ENCODE measurements around the gene RPL18A. TPM values are rescaled to one million over a fixed set of nuclear protein-coding genes. Genes with fewer than 3 reads are reported as not detected.

The RPL18A gene
- total RNA-seq, 1 donor from 2014 or later: 2,842 TPM

GRCh38 chr19:17832443-17833208 is 27.1 kb upstream of the RPL18A start:
- Mint-ChIP-seq H3K36me3 (ENCODE audit: low read depth) (peaks cover 87% of the 10 kb centered on the region), H3K27ac (no peak overlapping the region), H3K9me3 (no peaks in the 10 kb centered on the region), H3K4me3 (ENCODE audit: low read depth) (no peak overlapping the region), H3K27me3 (ENCODE audit: low read depth) (no peaks in the 10 kb centered on the region), H3K4me1 (ENCODE audit: low read depth) (peaks cover 8% of the 10 kb centered on the region)
- DNase-seq (ENCODE audit: low spot score): no peak
- intact Hi-C loops (cut with micrococcal nuclease): no loop called here

GRCh38 chr19:17834350-17835181 is 25.1 kb upstream of the RPL18A start:
- intact Hi-C loops (cut with micrococcal nuclease): no loop called here
- DNase-seq (ENCODE audit: low spot score): no peak
- Mint-ChIP-seq H3K9me3 (no peaks in the 10 kb centered on the region), H3K27me3 (ENCODE audit: low read depth) (no peaks in the 10 kb centered on the region), H3K27ac (no peak overlapping the region), H3K4me1 (ENCODE audit: low read depth) (peaks cover 9% of the 10 kb centered on the region), H3K4me3 (ENCODE audit: low read depth) (no peak overlapping the region), H3K36me3 (ENCODE audit: low read depth) (peaks cover 90% of the 10 kb centered on the region)

GRCh38 chr19:17835182-17836006 is 24.3 kb upstream of the RPL18A start:
- H3K36me3 Mint-ChIP-seq (ENCODE audit: low read depth): peaks cover 88% of the 10 kb centered on the region
- H3K9me3 Mint-ChIP-seq: no peaks in the 10 kb centered on the region
- intact Hi-C loops (cut with micrococcal nuclease): no loop called here
- no peak for DNase-seq (ENCODE audit: low spot score)
- H3K4me3 Mint-ChIP-seq (ENCODE audit: low read depth): no peak overlapping the region
- H3K27ac Mint-ChIP-seq: peak overlapping the region; percentile 1
- no peaks in the 10 kb centered on the region for H3K27me3 Mint-ChIP-seq (ENCODE audit: low read depth)
- H3K4me1 Mint-ChIP-seq (ENCODE audit: low read depth): peaks cover 9% of the 10 kb centered on the region

GRCh38 chr19:17836530-17836929 is 23.2 kb upstream of the RPL18A start:
- Mint-ChIP-seq H3K36me3 (ENCODE audit: low read depth) (peaks cover 88% of the 10 kb centered on the region), H3K9me3 (no peaks in the 10 kb centered on the region), H3K27ac (no peak overlapping the region), H3K4me1 (ENCODE audit: low read depth) (peaks cover 9% of the 10 kb centered on the region), H3K27me3 (ENCODE audit: low read depth) (no peaks in the 10 kb centered on the region), H3K4me3 (ENCODE audit: low read depth) (no peak overlapping the region)
- no peak for DNase-seq (ENCODE audit: low spot score)
- intact Hi-C loops (cut with micrococcal nuclease): no loop called here

GRCh38 chr19:17837972-17838371 is 21.7 kb upstream of the RPL18A start:
- Mint-ChIP-seq H3K4me1 (ENCODE audit: low read depth) (peaks cover 9% of the 10 kb centered on the region), H3K4me3 (ENCODE audit: low read depth) (no peak overlapping the region), H3K27ac (peak overlapping the region; percentile 60), H3K27me3 (ENCODE audit: low read depth) (no peaks in the 10 kb centered on the region), H3K9me3 (no peaks in the 10 kb centered on the region), H3K36me3 (ENCODE audit: low read depth) (peaks cover 84% of the 10 kb centered on the region)
- intact Hi-C loops (cut with micrococcal nuclease): no loop called here
- DNase-seq (ENCODE audit: low spot score): no peak

- intact Hi-C loops (cut with micrococcal nuclease): no loop called here
- no peak for DNase-seq (ENCODE audit: low spot score)
- Mint-ChIP-seq H3K27me3 (ENCODE audit: low read depth) (no peaks in the 10 kb centered on the region), H3K27ac (no peak overlapping the region), H3K4me3 (ENCODE audit: low read depth) (no peak overlapping the region), H3K9me3 (no peaks in the 10 kb centered on the region), H3K4me1 (ENCODE audit: low read depth) (peaks cover 17% of the 10 kb centered on the region), H3K36me3 (ENCODE audit: low read depth) (peaks cover 87% of the 10 kb centered on the region)
These were observed 19.7 kb upstream of the RPL18A start for GRCh38 chr19:17840019-17840418.

GRCh38 chr19:17841371-17841809 is 18.3 kb upstream of the RPL18A start:
- Mint-ChIP-seq H3K4me3 (ENCODE audit: low read depth) (no peak overlapping the region), H3K9me3 (no peaks in the 10 kb centered on the region), H3K4me1 (ENCODE audit: low read depth) (peaks cover 16% of the 10 kb centered on the region), H3K27ac (no peak overlapping the region), H3K36me3 (ENCODE audit: low read depth) (peaks cover 86% of the 10 kb centered on the region), H3K27me3 (ENCODE audit: low read depth) (no peaks in the 10 kb centered on the region)
- intact Hi-C loops (cut with micrococcal nuclease): no loop called here
- DNase-seq (ENCODE audit: low spot score): no peak

- intact Hi-C loops (cut with micrococcal nuclease): no loop called here
- peak; percentile 34 for DNase-seq (ENCODE audit: low spot score)
- H3K36me3 Mint-ChIP-seq (ENCODE audit: low read depth): peaks cover 81% of the 10 kb centered on the region
- no peaks in the 10 kb centered on the region for H3K27me3 Mint-ChIP-seq (ENCODE audit: low read depth)
- H3K27ac Mint-ChIP-seq: no peak overlapping the region
- H3K4me1 Mint-ChIP-seq (ENCODE audit: low read depth): peaks cover 17% of the 10 kb centered on the region
- no peak overlapping the region for H3K4me3 Mint-ChIP-seq (ENCODE audit: low read depth)
- H3K9me3 Mint-ChIP-seq: no peaks in the 10 kb centered on the region
These were observed 17.7 kb upstream of the RPL18A start for GRCh38 chr19:17841810-17842662.

- H3K36me3 Mint-ChIP-seq (ENCODE audit: low read depth): peaks cover 80% of the 10 kb centered on the region
- H3K9me3 Mint-ChIP-seq: no peaks in the 10 kb centered on the region
- H3K4me1 Mint-ChIP-seq (ENCODE audit: low read depth): peaks cover 17% of the 10 kb centered on the region
- no peak for DNase-seq (ENCODE audit: low spot score)
- no peak overlapping the region for H3K4me3 Mint-ChIP-seq (ENCODE audit: low read depth)
- H3K27ac Mint-ChIP-seq: no peak overlapping the region
- H3K27me3 Mint-ChIP-seq (ENCODE audit: low read depth): no peaks in the 10 kb centered on the region
- intact Hi-C loops (cut with micrococcal nuclease): no loop called here
These were observed 16.9 kb upstream of the RPL18A start for GRCh38 chr19:17842663-17843291.

- Mint-ChIP-seq H3K36me3 (ENCODE audit: low read depth) (peaks cover 76% of the 10 kb centered on the region), H3K27ac (no peak overlapping the region), H3K4me3 (ENCODE audit: low read depth) (peak overlapping the region; percentile 5), H3K4me1 (ENCODE audit: low read depth) (peaks cover 19% of the 10 kb centered on the region), H3K9me3 (no peaks in the 10 kb centered on the region), H3K27me3 (ENCODE audit: low read depth) (no peaks in the 10 kb centered on the region)
- intact Hi-C loops (cut with micrococcal nuclease): no loop called here
- DNase-seq (ENCODE audit: low spot score): no peak
These were observed 16.4 kb upstream of the RPL18A start for GRCh38 chr19:17843292-17843827.

GRCh38 chr19:17843908-17844490 is 15.7 kb upstream of the RPL18A start:
- peaks cover 25% of the 10 kb centered on the region for H3K4me1 Mint-ChIP-seq (ENCODE audit: low read depth)
- intact Hi-C loops (cut with micrococcal nuclease): no loop called here
- no peak for DNase-seq (ENCODE audit: low spot score)
- H3K4me3 Mint-ChIP-seq (ENCODE audit: low read depth): peak overlapping the region; percentile 52
- no peak overlapping the region for H3K27ac Mint-ChIP-seq
- no peaks in the 10 kb centered on the region for H3K27me3 Mint-ChIP-seq (ENCODE audit: low read depth)
- peaks cover 71% of the 10 kb centered on the region for H3K36me3 Mint-ChIP-seq (ENCODE audit: low read depth)
- no peaks in the 10 kb centered on the region for H3K9me3 Mint-ChIP-seq

Measured in activated T-helper 2 cell treated with anti-CD3 and anti-CD28 coated beads, Interferon-gamma antibody, Interleukin-2, Interleukin-4, amounts not matched to agents 10 μg/mL and 5 μg/mL and 100 μg/mL, durations not matched to agents 14 hours and 24 hours and 36 hours (primary cell).